Adrenal gland (tissue), 5 donors: ENCODE measurements around the gene LEF1.

ENCODE experiments used
- CTCF ChIP-seq, 6 experiments: fragments of 450-650 bp in 4 of 6; fragments of 200-600 bp in 2 of 6; sonication (generic) in 1 of 6; IDR thresholded peaks; 1 replicate in 5 of 6; 2 replicates in 1 of 6; pipeline versions ENCODE4 v1.5.1 to v1.8.0; 2016 to 2021; ENCODE audit warnings: antibody characterized with exemption in 6 of 6, mild to moderate bottlenecking in 2 of 6, moderate library complexity in 1 of 6
- POLR2A ChIP-seq, 2 donors: fragments of 450-650 bp; IDR thresholded peaks; one replicate each; pipeline ENCODE4 v1.6.1; 2017; ENCODE audit warnings: antibody characterized with exemption in 2 of 2, mild to moderate bottlenecking in 2 of 2, moderate library complexity in 1 of 2
- donor health status: DM: no; HTN: no; CAD: no.

- TF ChIP-seq CTCF (IDR thresholded peaks at IDR 0.05), result no peak
- TF ChIP-seq POLR2A (IDR thresholded peaks at IDR 0.05), result no peak
Measured at GRCh38 chr4:108170631-108171338, 2.1 kb upstream of the LEF1 start.
